HG02970 (cell line): ENCODE measurements around the gene RRP1.

Source experiments
- ATAC-seq: cut with Tn5 transposase; IDR thresholded peaks from one replicate; pipeline ENCODE4 v1.9.1; 2021; ENCODE audit warnings: mild to moderate bottlenecking, moderate library complexity, moderate number of reproducible peaks; ENCODE audit not compliant: unreplicated experiment, low FRiP score

The RRP1 gene

DNA sequence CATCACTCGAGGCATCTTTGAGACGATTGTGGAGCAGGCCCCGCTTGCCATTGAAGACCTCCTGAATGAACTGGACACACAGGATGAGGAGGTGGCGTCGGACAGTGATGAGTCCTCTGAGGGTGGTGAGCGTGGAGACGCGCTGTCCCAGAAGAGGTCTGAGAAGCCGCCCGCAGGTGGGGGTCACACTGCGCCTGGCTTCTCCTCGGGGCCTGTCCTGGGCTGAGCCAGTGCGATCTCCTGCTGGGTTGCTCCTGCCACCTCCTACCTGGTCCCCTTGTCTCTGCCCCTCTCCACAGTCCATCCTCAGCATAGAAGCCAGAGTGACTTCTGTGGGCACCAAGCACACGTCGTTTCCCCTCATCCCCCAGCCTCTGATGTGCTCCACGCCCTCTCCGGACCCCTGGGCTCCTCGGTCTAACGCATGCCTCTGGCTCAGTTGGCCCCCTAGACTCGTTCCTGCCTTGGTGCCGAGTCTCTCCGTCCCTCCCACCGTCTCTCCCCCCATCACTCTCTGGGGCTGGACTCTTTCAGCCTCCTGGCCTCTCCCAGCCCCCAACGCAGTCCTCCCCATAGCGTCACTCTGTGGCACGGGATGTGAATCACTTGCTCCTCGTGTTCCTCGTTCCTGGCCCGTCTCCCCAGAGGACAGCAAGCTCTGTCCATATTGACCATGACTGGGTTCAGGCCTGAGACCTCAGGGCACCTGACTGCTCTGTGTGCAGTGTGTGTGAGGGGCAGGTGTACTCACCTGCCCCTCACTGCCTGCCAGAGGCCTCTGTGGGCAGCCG lies 8.7 kb downstream of the RRP1 start:
- no peak for ATAC-seq

DNA sequence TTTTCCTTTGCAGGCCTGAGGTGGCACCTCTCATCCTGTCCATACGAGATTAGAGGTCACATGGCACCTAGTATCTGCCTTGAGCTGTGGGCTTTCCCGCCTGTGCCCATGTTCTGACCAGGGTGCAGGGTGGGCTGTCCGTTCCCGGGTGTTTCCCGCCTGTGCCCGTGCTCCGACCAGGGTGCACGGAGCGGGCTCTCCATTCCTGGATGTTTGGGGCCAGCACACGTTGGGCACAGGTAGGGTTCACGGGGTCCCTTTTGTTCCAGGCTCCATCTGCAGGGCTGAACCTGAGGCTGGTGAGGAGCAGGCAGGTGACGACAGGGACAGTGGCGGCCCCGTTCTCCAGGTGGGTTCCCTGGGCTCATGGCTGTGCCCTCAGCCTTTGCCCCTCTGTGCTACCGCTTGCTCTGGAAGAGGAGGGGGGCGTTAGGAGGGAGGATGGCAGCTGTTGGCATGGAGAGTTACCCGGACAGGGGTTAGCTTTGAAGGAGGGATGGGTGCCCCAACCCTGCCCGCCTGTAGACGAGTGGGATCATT lies 10.0 kb downstream of the RRP1 start:
- ATAC-seq, result no peak

DNA sequence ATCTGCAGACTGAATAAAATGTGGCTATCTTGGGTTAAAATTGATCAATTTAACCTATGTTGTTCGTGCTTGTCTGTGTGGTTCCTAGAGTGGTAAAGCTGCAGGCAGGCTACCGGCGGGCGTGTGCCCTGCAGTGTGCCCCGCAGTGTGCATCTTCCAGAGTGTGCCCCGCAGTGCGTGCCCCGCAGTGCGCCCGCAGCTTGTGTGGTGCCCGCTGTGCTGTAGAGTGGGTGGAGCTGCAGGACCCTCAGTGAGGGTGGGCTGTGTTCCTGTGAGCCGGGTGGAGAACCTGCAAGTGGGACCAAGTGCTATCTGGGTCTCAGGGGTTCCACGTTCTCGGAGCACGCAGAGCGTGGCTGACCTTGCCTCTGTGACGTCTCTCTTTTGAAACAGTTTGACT lies 10.7 kb downstream of the RRP1 start:
- ATAC-seq, result no peak

DNA sequence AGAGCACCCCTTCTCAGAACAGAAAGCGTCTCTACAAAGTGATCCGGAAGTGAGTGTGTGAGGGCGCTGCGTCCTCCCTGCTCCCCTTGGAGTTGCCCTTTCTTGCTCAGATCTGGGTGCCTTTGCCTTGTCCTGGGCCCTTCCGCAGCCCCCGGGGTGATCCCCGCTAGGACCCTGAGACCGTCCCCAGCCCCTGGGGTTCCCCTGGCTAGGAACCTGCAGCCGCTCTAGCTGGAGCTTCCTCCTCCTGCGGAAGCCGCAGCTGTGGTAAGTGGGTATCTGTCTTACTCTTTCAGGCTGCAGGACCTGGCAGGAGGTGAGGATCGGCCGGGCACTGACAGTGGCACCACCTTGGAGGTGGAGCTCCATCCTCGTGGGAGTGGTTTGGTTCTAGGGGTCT lies 11.2 kb downstream of the RRP1 start:
- no peak for ATAC-seq

DNA sequence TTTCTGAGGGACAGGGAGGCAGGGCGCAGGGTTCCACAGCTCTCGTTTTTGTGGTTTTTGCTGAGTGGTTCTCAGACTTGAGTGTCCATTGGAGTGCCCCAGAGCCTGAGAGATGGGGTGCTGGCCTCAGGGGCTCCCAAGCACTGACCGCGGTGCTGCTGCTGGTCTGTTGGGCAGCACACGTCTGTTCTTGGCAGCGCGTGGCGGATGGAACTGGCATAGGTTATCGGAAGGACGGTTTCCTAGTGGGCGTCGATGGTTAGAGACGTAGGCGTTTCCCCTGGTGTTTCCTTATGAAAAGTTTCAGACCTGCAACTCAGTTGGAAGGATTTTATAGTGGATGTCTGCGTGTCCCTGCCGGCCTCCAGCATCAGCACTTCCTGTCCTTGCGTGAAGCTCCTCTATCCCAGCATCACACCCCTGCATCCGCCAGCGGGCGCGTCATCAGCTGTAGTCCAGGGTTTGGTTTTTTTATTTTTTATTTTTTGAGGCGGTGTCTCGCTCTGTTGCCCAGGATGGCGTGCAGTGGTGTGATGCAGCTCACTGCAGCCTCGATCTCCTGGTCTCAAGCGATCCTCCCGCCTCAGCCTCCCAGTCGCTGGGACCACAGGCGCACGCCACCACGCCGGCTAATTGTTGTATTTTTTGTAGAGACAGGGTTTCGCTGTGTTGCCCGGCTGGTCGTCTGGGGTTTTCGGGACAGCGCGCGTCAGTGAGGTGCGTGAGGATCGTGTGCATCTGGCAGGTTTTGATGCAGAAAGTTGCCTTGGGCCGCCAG lies 11.8 kb downstream of the RRP1 start:
- ATAC-seq, result no peak

DNA sequence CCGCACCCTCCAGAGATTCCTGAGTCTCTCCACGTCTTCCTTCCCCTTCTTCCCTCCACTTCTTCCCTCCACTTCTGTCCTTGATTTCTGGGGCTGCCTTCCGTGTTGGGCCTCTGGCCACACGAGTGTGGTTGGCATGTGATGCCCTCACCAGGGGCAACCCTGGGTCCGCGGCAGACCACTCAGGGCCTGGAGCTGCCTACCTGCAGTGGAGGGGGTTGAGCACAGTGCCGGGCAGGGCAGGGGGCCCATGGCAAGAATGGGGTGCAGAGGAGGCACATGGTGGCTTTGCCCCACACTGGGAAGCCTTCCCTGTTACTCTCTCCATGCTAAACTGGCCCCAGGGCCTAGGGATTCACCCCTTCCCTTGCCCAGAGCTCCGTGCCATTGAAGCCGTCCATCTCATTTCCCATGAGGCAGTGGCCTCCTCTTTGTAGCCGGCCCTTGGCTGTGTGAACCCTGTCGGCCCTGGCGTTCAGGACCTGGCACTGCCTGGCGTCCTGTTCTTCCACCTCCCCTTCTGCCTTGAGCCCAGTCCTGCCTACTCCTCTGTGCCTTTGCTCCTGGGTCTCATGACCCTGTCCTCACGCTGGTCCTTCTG lies 13.4 kb downstream of the RRP1 start:
- no peak for ATAC-seq

DNA sequence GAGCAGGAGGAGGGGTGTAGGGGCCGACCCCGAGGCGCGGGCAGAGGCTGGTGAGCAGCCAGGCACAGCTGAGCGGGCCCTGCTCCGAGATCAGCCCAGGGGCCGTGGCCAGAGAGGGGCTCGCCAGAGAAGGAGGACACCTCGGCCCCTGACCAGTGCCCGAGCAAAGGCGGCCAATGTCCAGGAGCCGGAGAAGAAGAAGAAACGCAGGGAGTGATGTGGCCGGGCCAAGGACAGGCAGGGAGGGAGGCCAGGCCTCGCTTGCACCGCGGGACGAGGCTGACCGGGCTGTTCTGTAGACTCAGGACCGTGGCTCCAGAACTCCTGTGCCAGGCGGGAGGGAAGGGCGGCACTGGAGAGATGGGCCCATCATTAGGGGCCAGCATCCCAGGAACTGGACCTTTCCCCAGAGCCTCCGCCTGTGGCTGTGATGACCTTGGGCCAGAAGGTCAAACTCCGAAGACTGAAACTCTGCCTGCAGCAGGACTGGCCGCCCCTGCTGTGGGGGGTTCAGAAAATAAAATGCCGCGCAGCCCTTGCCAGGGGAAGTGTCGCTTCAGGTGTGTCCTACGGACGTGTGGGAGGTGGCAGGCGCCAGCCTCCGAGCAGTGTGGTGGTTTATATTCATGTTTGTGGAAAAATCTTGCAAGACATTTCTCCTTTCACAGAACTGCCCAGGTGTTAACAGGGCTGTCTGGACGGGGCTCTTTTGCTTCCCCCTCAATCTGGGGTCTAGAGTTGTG lies 14.4 kb downstream of the RRP1 start:
- no peak for ATAC-seq

DNA sequence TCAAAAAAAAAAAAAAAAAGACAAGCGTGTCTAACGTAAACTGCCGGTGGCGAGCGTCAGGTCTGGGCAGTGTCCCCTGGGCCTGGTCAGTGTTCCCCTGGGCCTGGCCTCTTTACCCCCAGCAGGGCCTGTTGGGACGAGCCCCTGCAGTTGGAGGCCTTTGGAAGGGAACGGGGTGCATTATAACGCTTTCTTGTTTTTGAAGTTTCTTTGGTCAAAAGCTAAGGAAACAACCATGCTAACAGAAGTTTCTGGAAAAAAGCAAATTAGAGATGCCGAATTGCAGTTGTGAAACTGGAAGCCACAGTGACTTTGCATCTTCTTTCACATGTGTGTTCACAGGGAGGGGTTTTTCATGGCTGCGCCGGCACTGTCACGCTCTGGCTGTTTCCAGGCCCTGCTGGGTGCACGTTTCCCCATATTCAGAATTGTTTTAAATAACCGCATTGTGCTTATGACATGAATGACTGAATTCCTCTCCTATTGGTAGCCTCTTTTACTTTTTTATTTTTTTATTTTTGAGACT lies 16.0 kb downstream of the RRP1 start:
- peak; percentile 63 for ATAC-seq

DNA sequence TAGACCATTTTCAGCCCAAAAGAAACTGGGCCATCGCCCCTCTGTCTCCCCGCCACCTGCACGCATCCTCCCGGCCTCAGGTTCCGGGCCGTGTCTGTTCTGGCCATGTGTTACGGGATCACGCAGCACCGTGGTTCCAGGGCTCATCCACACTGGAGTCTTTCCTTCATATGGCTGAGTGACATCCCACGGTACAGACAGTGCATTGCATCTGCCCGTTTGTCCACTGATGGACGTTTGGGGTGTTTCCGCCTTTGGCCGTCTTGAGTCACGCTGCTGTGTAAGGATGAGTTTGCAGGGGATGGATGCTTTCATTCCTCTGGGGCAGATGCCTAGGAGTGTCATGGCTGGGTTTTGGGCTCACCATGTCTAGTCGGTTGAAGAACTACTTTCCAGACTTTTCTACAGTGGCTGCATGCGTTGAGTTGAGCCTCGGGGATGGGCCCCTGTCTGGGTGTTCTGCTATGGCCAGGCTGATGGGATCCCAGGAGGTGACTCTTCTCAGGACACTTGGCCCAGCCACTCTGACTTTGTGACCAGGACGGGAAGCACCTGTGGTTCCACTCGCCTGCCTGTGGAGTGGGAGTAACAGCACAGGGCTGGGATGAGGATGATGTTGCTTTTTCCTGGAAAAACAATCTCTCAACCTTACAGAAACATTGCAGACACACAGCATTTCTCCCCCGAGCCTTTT lies 16.8 kb downstream of the RRP1 start:
- no peak for ATAC-seq

DNA sequence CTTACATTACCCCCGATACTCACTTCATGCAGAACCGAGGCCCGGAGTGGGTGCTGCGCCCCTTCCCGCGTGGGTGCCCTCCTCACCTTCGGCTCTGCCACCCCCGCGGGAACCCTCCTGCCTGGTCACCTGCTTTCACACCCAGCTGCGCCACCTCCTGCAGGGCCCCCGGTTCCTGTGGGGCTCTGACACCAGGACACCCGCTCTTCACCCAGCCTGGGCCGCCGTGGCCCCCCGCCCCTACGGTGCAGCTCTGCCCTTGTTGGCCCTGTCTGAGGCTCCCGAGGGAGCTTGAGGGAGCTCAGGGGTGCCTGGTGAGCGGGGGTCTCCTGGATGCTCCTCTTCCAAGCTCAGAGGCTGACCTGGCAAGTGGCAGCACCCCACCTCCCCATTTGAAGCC lies 19.0 kb downstream of the RRP1 start:
- ATAC-seq, result no peak

DNA sequence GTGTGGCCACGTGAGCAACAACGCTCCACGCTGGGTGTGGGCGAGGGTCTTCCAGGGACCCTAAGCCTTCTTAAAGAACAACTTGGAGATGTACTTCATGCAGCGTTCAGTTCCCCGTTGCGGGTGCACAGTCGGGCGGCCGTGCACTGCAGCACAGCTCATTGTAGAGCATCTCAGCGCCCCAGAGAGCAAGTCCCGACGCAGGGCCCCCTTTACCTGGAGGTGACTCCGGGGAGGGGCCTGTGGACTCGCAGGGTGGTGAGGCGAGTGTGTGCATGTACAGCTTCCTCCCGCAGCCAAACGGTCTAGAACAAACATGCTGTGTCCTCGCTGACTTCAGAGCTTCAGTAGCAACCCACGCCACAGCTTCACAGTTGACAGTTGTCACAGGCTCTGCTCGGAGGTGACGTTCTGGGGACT lies 19.5 kb downstream of the RRP1 start:
- ATAC-seq, result no peak

DNA sequence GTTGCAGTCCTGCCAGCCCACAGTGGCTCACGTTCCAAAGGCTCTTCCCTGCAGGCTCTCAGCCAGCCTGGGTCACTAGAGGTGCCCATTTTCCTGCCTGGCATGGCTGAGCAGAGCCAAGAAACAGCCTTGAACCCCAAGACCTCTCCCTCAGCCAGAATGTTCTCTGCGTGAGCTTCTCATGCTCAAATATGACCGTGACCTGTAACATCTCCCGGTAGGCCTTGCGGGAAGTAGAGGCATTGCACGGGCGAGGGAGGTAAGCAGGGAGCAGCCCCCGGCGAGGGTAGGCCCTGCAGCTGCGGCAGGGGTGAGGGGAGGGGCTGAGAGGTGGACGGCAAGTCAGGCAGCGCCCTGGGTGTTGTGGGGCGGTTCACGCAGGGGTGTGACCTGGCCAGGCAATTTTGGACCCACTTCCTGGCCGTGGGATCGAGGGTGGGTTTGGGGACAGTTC lies 20.0 kb downstream of the RRP1 start:
- no peak for ATAC-seq

DNA sequence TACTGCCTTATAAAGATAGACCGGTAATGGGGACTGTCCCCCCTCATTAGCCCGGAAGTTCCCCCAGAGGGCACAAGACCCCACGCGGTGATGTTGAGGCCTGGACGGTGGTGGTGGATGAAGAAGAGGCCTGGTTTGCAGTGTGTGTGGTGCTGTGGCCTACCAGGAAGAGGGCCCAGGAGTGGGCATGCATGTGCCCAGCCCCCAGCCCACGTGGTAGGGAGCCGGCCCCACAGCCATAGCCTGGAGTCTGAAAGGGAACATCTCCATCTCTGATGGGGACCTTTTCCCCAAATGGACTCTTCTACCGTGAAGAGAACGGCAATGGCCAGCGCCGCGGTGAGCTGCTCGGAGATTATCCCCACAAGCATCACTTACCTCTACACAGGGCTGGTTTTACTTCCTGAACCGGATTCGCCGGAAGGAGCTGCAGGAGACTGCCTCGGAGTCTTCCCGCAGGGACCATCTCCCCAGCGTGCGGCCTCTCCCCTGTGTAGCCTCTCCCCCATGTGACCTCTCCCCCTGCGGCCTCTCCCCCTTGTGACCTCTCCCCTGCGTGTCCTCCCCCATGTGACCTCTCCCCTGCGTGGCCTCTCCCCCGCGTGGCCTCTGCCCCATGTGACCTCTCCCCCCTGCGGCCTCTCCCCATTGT lies 20.6 kb downstream of the RRP1 start:
- ATAC-seq, result no peak

DNA sequence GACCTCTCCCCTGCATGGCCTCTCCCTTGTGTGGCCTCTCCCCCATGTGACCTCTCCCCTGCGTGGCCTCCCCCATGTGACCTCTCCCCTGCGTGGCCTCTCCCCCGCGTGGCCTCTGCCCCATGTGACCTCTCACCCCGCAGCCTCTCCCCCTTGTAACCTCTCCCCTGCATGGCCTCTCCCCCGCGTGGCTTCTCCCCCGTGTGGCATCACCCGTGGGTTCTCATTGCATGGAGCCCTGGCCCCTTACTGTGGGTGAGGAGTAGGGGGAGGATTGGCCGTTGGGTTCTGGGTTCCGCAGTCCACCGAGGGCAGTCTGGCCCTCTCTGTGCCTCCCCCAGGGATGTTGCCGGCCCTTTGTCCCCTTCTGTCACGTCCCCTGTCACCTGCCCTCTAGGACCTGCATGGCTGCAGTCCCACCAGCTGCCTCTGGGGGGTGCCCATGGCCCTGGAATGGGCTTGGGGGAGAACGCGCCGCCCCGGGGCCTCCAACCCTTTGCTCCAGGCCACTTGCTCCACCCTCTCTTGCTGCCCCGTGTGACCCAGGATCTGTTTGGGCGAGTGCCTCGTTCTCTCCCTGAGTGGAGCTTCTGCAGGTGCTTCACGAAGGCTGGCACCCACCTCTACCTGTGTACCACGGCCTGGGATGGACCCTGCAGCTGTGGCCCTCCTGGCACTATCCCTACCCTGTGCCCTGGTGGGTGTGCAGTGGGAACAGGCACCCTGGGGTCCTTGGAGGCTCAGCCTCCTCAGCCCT lies 21.3 kb downstream of the RRP1 start:
- no peak for ATAC-seq

DNA sequence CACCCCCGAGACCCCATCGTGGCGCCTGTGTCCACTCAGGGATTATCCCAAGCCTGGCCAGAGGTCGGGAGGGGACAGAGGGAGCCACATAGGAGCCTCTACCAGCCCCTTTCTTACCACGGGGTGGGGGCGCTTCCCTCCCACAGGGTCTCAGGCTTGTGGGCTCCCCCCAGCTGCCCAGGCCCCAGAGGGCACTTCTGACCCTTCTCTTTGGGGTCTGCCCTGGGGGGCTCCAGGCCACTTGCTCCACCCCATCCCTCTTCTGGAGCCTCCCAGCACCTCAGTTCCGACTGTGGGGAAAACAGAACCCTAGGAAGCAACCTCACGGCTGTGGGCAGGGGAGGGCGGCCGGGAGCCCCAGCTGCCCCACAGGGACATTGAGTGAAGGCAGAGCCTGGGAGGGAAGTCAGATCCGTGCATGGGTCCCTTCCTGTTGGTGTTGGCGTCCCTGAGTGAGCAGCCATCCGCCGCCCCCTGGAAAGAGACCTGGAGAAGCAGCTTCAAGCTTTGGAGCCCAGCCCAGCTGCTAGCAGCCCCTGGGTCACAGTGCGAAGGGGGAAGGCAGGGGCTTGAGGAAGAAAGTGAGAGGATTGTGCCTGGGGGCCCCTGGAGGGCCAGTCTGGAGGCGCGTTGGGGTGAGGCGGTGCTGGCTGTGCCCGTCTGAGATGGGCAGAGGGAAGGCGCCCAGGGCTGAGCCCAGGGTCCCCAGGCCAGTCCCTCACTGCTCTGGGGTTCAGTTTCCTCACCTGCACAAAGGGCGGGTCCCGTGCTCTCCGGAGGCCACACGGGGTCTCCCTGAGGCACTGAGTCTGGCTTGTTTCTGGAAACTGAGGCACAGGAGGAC lies 22.1 kb downstream of the RRP1 start:
- no peak for ATAC-seq

DNA sequence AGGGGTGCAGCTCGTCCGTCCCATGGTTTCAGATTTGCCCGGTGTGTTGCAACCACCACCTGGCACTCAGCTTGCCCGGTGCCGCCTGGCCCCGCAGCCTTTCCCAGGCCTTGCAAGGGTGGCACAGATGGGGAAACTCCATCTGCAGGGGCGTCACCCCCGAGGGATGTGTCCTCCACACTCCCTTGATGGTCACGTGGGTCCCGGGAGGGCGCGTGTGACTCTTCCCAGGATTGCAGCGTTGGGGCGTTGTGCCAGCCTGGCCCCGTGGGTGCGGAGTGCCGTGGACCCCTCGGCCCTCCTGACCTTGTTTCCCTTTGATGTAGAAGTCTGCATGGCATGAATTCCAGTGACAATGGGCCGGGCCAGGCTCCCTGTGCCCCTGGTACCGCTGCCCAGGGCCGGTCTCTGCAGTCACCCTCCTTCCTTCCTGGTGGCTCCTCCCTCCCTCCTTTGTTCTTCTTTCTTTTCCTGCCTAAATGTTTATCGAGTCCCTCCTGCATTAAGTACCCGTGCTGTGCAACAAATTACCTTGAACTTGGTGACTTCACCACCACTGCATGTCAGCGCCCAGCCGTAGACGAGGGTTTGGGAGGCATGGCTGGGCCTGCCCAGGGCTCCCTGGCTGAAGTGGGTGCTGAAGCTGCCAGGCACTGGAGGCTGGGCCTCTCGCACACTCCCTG lies 22.9 kb downstream of the RRP1 start:
- ATAC-seq, result no peak
